HepG2 (cell line): ENCODE data around the gene BCAR3. TPM values are rescaled to one million over a fixed set of nuclear protein-coding genes. Genes with fewer than 3 reads are reported as not detected.
A peak's percentile ranks its signal among the peaks of the same experiment; 100 is the strongest.

Source experiments
- BRD4 ChIP-seq: sonication (generic); formaldehyde crosslinking; IDR thresholded peaks from 2 replicates; pipeline ENCODE4 v1.4.0; 2020; ENCODE audit warnings: missing genetic modification reagents
- HNF4G ChIP-seq, 2 experiments: sonication (generic) in 1 of 2; formaldehyde crosslinking in 1 of 2; IDR thresholded peaks; 2 replicates each; pipeline versions ENCODE4 v1.4.0 to v1.6.1; 2011 to 2020; ENCODE audit warnings: borderline replicate concordance in 2 of 2, low read depth in 2 of 2, mild to moderate bottlenecking in 2 of 2, low read length in 1 of 2, missing genetic modification reagents in 1 of 2, moderate library complexity in 1 of 2
- MBNL3 ChIP-seq: fragments of 250-450 bp; sonication (Bioruptor Pico); conservative IDR thresholded peaks from 2 replicates; pipeline ENCODE4 v1.8.0; 2022; ENCODE audit warnings: mild to moderate bottlenecking, inconsistent platforms
- MTF1 ChIP-seq: sonication (generic); formaldehyde crosslinking; IDR thresholded peaks from 2 replicates; pipeline ENCODE4 v1.5.0; 2020; ENCODE audit warnings: missing genetic modification reagents
- RORA ChIP-seq: sonication (generic); formaldehyde crosslinking; IDR thresholded peaks from 2 replicates; pipeline ENCODE4 v1.5.0; 2020; ENCODE audit warnings: mild to moderate bottlenecking, missing genetic modification reagents, moderate library complexity
- ZMYM4 ChIP-seq: sonication (generic); formaldehyde crosslinking; IDR thresholded peaks from 2 replicates; pipeline ENCODE4 v1.8.1; 2023; ENCODE audit warnings: mild to moderate bottlenecking, missing genetic modification reagents
- ZNF317 ChIP-seq: sonication (generic); formaldehyde crosslinking; IDR thresholded peaks from 2 replicates; pipeline ENCODE4 v1.5.0; 2020; ENCODE audit warnings: mild to moderate bottlenecking, missing genetic modification reagents
- polyA plus RNA-seq, 8 experiments: library from polyadenylated mRNA; depleted of rRNA in 3 of 8; stranded (reverse) in 7 of 8; unstranded in 1 of 8; fragments of >200 nt; fragmentation: Illumina TruSeq in 4 of 8; extraction: Trizol in 4 of 8; gene quantifications; 2 replicates each; pipeline versions ENCODE4 v1.2.1 to v1.2.3, GENCODE V29; 2011 to 2016; ENCODE audit warnings: low read depth in 4 of 8, missing spikeins in 1 of 8, mixed read lengths in 1 of 8; ENCODE audit not compliant: insufficient read depth in 1 of 8
- total RNA-seq, 5 experiments: library from RNA; depleted of rRNA; stranded (reverse); fragments of >200 nt; fragmentation: Illumina TruSeq; extraction: Trizol; gene quantifications; 2 replicates each; pipeline ENCODE4 v1.2.3, GENCODE V29; 2016; ENCODE audit warnings: low read depth in 1 of 5
- TF ChIP-seq, protein P1 (sequence below): sonication (generic); formaldehyde crosslinking; IDR thresholded peaks from 2 replicates; pipeline ENCODE4 v1.5.1; 2020; ENCODE audit warnings: mild to moderate bottlenecking, missing genetic modification reagents, borderline replicate concordance
- TF ChIP-seq, protein P2 (sequence below): sonication (generic); formaldehyde crosslinking; IDR thresholded peaks from 2 replicates; pipeline ENCODE4 v1.4.0; 2020; ENCODE audit warnings: missing genetic modification reagents
- TF ChIP-seq, protein P3 (sequence below): sonication (generic); formaldehyde crosslinking; IDR thresholded peaks from 2 replicates; pipeline ENCODE4 v1.4.0; 2020; ENCODE audit warnings: mild to moderate bottlenecking, missing genetic modification reagents
- TF ChIP-seq, protein P4 (sequence below): sonication (generic); formaldehyde crosslinking; IDR thresholded peaks from 2 replicates; pipeline ENCODE4 v1.8.1; 2022; ENCODE audit warnings: mild to moderate bottlenecking, missing genetic modification reagents
- TF ChIP-seq, protein P5 (sequence below): sonication (generic); formaldehyde crosslinking; IDR thresholded peaks from 2 replicates; pipeline ENCODE4 v1.4.0; 2020; ENCODE audit warnings: mild to moderate bottlenecking, missing genetic modification reagents, borderline replicate concordance

BCAR3 gene
- total and polyA plus RNA-seq, 2 of the 13 experiments (the other 11 are each of a cell fraction or from before 2014, with no cell fraction given), result 3.6 to 4.8 TPM

DNA sequence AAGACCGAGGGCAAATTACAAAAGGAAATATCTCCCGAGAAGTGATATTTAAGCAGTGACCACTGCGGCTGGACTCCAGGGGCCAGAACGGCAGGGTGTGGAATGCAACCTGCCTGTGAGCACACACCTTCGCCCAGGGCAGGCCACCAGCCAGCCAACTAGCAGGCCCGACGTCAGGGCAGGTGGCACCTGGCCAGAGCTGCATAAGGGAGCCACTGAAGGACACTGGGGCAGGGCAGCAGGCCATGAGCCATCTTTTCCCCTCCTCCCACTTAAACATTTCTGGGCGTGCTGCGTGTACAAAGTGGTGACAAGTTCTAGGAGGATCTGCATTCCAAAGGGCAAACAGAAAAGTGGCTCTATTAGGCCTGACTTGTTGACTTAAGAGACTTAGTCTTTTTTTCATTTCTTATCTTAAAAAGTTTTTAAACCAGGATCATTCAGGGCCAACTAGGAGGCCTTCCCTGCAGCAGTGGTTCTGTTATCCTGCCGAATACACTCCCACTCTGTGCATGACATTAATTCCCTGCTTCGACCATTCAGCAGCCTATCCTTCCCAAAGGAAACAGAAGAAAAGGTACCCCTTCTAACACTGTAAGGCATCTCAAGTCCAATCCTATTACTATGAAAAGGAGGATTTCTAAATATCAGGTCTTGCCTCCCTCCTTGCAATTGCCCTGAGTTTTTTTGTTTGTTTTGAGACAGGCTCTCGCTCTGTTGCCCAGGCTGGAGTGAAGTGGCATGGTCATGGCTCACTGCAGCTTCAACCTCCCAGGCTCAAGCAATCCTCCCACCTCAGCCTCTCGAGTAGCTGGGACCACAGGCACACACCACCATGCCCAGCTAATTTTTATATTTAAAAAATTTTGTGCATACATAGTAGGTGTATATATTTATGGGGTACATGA is 96.3 kb downstream of the BCAR3 start (continued):
- TF ChIP-seq, protein P1, sequence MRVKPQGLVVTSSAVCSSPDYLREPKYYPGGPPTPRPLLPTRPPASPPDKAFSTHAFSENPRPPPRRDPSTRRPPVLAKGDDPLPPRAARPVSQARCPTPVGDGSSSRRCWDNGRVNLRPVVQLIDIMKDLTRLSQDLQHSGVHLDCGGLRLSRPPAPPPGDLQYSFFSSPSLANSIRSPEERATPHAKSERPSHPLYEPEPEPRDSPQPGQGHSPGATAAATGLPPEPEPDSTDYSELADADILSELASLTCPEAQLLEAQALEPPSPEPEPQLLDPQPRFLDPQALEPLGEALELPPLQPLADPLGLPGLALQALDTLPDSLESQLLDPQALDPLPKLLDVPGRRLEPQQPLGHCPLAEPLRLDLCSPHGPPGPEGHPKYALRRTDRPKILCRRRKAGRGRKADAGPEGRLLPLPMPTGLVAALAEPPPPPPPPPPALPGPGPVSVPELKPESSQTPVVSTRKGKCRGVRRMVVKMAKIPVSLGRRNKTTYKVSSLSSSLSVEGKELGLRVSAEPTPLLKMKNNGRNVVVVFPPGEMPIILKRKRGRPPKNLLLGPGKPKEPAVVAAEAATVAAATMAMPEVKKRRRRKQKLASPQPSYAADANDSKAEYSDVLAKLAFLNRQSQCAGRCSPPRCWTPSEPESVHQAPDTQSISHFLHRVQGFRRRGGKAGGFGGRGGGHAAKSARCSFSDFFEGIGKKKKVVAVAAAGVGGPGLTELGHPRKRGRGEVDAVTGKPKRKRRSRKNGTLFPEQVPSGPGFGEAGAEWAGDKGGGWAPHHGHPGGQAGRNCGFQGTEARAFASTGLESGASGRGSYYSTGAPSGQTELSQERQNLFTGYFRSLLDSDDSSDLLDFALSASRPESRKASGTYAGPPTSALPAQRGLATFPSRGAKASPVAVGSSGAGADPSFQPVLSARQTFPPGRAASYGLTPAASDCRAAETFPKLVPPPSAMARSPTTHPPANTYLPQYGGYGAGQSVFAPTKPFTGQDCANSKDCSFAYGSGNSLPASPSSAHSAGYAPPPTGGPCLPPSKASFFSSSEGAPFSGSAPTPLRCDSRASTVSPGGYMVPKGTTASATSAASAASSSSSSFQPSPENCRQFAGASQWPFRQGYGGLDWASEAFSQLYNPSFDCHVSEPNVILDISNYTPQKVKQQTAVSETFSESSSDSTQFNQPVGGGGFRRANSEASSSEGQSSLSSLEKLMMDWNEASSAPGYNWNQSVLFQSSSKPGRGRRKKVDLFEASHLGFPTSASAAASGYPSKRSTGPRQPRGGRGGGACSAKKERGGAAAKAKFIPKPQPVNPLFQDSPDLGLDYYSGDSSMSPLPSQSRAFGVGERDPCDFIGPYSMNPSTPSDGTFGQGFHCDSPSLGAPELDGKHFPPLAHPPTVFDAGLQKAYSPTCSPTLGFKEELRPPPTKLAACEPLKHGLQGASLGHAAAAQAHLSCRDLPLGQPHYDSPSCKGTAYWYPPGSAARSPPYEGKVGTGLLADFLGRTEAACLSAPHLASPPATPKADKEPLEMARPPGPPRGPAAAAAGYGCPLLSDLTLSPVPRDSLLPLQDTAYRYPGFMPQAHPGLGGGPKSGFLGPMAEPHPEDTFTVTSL (CRISPR knock-in tag), result peak; percentile 31; the same call in 1 of the 2 replicates
- TF ChIP-seq ZMYM4 (peak; percentile 87), MBNL3 (CRISPR knock-in tag) (no peak), BRD4 (0 out of 2 replicates have a peak, but pooled peaks have one; percentile 33), ZNF317 (CRISPR knock-in tag) (no peak), HNF4G (IDR thresholded peaks at IDR 0.05; ENCODE audit: borderline replicate concordance, low read depth, low read length) (peak; percentile 57; the same call in 1 of the 2 replicates), HNF4G (CRISPR knock-in tag; IDR thresholded peaks at IDR 0.05; ENCODE audit: borderline replicate concordance, low read depth) (no peak), RORA (0 out of 2 replicates have a peak, but pooled peaks have one; percentile 34), MTF1 (CRISPR knock-in tag) (no peak)
- TF ChIP-seq, protein P2, sequence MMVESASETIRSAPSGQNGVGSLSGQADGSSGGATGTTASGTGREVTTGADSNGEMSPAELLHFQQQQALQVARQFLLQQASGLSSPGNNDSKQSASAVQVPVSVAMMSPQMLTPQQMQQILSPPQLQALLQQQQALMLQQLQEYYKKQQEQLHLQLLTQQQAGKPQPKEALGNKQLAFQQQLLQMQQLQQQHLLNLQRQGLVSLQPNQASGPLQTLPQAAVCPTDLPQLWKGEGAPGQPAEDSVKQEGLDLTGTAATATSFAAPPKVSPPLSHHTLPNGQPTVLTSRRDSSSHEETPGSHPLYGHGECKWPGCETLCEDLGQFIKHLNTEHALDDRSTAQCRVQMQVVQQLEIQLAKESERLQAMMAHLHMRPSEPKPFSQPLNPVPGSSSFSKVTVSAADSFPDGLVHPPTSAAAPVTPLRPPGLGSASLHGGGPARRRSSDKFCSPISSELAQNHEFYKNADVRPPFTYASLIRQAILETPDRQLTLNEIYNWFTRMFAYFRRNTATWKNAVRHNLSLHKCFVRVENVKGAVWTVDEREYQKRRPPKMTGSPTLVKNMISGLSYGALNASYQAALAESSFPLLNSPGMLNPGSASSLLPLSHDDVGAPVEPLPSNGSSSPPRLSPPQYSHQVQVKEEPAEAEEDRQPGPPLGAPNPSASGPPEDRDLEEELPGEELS (CRISPR knock-in tag), result peak; percentile 75; the same call in 1 of the 2 replicates
- TF ChIP-seq, protein P3, sequence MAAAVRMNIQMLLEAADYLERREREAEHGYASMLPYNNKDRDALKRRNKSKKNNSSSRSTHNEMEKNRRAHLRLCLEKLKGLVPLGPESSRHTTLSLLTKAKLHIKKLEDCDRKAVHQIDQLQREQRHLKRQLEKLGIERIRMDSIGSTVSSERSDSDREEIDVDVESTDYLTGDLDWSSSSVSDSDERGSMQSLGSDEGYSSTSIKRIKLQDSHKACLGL (CRISPR knock-in tag), result no peak
- TF ChIP-seq, protein P4, sequence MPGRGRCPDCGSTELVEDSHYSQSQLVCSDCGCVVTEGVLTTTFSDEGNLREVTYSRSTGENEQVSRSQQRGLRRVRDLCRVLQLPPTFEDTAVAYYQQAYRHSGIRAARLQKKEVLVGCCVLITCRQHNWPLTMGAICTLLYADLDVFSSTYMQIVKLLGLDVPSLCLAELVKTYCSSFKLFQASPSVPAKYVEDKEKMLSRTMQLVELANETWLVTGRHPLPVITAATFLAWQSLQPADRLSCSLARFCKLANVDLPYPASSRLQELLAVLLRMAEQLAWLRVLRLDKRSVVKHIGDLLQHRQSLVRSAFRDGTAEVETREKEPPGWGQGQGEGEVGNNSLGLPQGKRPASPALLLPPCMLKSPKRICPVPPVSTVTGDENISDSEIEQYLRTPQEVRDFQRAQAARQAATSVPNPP (CRISPR knock-in tag), result no peak
- TF ChIP-seq, protein P5, sequence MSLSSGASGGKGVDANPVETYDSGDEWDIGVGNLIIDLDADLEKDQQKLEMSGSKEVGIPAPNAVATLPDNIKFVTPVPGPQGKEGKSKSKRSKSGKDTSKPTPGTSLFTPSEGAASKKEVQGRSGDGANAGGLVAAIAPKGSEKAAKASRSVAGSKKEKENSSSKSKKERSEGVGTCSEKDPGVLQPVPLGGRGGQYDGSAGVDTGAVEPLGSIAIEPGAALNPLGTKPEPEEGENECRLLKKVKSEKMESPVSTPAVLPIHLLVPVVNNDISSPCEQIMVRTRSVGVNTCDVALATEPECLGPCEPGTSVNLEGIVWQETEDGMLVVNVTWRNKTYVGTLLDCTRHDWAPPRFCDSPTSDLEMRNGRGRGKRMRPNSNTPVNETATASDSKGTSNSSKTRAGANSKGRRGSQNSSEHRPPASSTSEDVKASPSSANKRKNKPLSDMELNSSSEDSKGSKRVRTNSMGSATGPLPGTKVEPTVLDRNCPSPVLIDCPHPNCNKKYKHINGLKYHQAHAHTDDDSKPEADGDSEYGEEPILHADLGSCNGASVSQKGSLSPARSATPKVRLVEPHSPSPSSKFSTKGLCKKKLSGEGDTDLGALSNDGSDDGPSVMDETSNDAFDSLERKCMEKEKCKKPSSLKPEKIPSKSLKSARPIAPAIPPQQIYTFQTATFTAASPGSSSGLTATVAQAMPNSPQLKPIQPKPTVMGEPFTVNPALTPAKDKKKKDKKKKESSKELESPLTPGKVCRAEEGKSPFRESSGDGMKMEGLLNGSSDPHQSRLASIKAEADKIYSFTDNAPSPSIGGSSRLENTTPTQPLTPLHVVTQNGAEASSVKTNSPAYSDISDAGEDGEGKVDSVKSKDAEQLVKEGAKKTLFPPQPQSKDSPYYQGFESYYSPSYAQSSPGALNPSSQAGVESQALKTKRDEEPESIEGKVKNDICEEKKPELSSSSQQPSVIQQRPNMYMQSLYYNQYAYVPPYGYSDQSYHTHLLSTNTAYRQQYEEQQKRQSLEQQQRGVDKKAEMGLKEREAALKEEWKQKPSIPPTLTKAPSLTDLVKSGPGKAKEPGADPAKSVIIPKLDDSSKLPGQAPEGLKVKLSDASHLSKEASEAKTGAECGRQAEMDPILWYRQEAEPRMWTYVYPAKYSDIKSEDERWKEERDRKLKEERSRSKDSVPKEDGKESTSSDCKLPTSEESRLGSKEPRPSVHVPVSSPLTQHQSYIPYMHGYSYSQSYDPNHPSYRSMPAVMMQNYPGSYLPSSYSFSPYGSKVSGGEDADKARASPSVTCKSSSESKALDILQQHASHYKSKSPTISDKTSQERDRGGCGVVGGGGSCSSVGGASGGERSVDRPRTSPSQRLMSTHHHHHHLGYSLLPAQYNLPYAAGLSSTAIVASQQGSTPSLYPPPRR (CRISPR knock-in tag), result peak; percentile 79
